H7 (cell line): ENCODE results near the gene CACNB1. TPM values are rescaled to one million over a fixed set of nuclear protein-coding genes. Genes with fewer than 3 reads are reported as not detected.

Experiments
- DNase-seq: peaks from one replicate; pipeline ENCODE4 v3.0.0; 2012
- H3K27me3 ChIP-seq: 2 replicates; pipeline ENCODE4 v1.6.0; 2011; ENCODE audit warnings: mild to moderate bottlenecking, low read length; ENCODE audit not compliant: control insufficient read depth, insufficient read depth
- H3K36me3 ChIP-seq: replicated peaks from 2 replicates; pipeline ENCODE4 v1.5.1; 2011; ENCODE audit warnings: low read length; ENCODE audit not compliant: control insufficient read depth, insufficient read depth
- H3K4me3 ChIP-seq: 2 replicates; pipeline ENCODE4 v1.5.1; 2011; ENCODE audit warnings: low read depth, mild to moderate bottlenecking, control low read depth, low read length, moderate library complexity; ENCODE audit not compliant: insufficient read depth
- total RNA-seq: library from RNA; depleted of rRNA; stranded (reverse); fragments of >200 nt; shearing (Covaris generic); gene quantifications from 2 replicates; pipeline ENCODE4 v1.2.3, GENCODE V29; 2014; rRNA removed

The CACNB1 gene
- 3.8 and 9.1 TPM in 2 replicates for total RNA-seq

- Histone ChIP-seq H3K4me3 (peak within 1 kb of the TSS; percentile 88), H3K36me3 (peaks cover 24% of the 10 kb centered on the region), H3K27me3 (no peaks in the 10 kb centered on the region)
- peak; percentile 99 for DNase-seq
These were observed at the start of gene CACNB1 for GRCh38 chr17:39197380-39198185. CACNB1 (minus strand) TSS chr17:39197669; CDS start chr17:39197495, 174 bp downstream.

DNA sequence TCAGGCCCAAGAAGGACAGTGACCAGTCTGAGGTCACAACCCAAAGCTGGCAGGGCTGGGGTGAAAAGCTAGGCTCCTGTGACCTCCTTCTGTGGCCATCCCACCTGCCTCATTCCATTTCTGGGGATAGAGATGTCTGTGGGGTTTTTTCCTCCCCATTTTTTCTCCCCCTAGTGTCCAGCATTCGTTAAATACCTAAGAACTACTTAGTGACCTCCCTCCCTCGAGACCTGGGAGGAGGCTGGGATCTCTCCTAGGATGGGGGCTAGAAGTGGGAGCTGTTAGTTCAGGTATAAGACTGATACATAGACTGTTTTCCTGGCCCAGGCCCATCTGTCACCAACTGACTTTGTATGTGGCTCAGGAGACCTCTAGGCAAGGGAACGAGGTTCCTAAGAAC, 48.8 kb upstream of the CACNB1 start:
- Histone ChIP-seq H3K36me3 (no peaks in the 10 kb centered on the region), H3K4me3 (no peak overlapping the region), H3K27me3 (no peaks in the 10 kb centered on the region)
- peak; percentile 44 for DNase-seq

DNA sequence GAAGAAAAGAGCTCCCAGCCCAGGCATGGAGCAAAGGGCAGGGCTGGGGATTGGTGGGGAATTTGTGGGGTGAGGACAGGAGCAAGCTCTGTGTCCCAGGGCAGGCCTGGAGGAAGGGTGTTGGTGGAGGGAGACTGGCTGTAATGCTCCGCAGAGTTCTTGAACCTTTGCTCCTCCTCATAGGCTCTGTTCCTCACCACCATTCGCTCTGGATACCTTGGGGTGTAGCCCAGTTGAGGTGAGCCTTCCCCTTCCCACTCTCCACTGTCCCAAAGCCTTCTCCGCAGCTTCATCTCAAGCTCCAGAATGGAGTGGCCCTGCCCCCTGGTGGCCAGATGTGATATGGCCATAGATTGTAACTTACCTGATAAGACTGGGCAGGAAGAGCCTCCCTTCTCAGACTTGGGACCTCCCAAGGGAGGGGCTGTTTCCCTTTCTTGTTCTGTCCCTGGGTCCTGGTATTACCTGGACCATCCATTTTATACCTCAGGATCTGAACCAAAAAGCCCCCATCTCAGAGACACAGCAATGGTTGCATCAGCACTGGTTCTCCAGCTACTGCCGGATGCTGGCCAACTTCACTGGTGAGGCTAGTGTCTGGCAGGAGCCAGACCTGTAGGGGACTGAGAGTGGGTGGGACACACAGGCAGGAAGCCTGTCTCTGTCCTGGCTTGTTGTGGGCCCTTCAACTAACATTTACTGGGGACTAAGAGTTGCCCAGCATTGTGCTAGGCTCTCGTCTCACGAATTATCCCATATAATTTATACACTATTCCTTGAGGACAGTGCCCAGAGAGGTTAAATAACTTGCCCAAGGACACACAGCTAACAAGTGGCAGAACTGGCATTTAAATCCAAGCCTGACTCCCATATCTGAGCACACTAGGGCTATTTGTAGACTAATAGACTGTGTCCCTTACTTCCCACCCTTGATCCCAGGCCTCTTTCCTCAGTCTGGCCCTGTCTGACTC, 47.4 kb upstream of the CACNB1 start:
- H3K4me3 ChIP-seq: no peak overlapping the region
- DNase-seq: peak; percentile 90
- no peaks in the 10 kb centered on the region for H3K36me3 ChIP-seq
- no peaks in the 10 kb centered on the region for H3K27me3 ChIP-seq

DNA sequence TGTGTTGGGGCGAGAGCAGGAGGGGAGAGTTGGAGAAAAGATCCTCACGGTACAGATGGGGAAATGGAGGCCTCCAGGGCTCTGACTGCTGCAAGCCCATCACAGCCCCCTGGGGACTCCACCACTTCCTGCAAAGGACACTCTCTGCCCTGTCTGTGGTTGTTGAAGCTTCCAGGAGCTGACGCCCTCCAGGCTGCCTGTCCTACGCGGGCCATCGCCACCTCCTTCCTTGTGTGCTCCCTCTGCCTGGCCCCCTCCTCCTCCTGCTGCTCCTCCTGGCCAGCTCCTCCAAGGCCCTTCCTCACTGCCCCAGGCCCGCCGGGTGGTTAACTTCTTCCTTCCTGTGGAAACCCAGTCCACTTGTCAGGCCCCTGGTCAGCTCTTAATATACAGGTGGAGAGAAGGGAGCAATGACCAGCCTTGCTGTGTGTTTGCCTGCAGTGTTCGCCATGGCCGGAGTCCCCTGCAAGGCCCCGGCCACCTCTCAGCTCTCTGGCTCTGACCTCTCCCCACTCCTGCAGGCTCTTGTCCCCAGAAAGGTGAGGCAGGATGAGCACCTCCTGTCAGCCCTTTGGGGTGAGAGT, 46.6 kb upstream of the CACNB1 start:
- Histone ChIP-seq H3K4me3 (no peak overlapping the region), H3K27me3 (no peaks in the 10 kb centered on the region), H3K36me3 (no peaks in the 10 kb centered on the region)
- DNase-seq: peak; percentile 37

DNA sequence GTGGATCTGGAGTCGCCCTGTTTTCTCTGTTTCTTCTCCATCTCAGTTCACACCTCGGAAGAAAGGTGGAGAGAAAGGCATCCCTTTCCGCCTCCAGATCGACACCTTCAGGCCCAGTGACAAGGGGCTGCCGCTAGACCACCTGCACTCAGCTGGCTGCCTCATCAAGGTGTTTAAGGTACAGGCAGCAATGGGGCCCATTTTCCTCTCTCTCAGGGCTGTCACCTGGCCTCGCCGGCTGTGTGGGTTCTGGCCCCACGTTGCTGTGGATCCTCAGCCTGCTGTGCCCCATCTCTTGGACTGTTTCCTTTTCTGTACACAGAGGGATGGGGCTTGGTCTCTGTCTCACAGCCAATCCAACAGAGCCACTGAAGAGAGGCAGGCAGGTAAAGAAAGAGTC, 45.7 kb upstream of the CACNB1 start:
- no peak overlapping the region for H3K4me3 ChIP-seq
- no peaks in the 10 kb centered on the region for H3K27me3 ChIP-seq
- no peak for DNase-seq
- no peaks in the 10 kb centered on the region for H3K36me3 ChIP-seq

GRCh38 chr17:39240631-39241030, 43.2 kb upstream of the CACNB1 start:
- H3K27me3 ChIP-seq: no peaks in the 10 kb centered on the region
- no peaks in the 10 kb centered on the region for H3K36me3 ChIP-seq
- DNase-seq: no peak
- H3K4me3 ChIP-seq: no peak overlapping the region

DNA sequence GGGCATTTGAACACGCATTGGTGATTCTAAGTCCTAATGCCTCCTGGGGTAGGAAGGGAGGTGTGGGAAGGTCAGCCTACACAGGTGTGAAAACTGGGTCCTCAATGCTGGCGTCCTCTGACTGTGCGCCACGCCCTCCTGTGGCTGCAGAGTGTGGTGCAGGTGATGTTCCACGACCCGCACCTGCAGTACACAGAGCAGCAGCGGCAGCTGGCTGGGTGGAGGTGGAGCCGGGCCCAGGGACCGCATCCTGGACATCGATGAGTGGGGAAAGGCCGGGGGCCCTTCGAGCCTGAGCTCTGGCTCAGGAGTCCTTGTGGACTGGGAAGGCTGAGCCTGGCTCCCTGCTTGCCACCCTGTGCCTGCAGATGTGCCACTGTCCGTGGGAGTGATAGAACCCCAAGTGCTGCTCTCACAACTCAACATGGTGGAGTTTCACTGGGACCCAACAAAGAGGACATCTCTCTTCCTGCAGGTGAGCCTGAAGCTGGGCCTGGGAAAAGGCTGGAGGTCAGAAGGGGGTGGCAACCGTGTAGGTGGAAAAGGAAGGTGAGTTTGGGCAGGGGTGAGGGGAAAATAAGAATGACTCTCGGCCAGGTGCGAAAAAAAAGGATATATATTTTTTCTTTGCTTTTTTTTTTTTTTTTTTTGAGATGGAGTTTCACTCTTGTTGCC, 42.3 kb upstream of the CACNB1 start:
- DNase-seq: peak; percentile 94
- H3K36me3 ChIP-seq: no peaks in the 10 kb centered on the region
- no peak overlapping the region for H3K4me3 ChIP-seq
- no peaks in the 10 kb centered on the region for H3K27me3 ChIP-seq

DNA sequence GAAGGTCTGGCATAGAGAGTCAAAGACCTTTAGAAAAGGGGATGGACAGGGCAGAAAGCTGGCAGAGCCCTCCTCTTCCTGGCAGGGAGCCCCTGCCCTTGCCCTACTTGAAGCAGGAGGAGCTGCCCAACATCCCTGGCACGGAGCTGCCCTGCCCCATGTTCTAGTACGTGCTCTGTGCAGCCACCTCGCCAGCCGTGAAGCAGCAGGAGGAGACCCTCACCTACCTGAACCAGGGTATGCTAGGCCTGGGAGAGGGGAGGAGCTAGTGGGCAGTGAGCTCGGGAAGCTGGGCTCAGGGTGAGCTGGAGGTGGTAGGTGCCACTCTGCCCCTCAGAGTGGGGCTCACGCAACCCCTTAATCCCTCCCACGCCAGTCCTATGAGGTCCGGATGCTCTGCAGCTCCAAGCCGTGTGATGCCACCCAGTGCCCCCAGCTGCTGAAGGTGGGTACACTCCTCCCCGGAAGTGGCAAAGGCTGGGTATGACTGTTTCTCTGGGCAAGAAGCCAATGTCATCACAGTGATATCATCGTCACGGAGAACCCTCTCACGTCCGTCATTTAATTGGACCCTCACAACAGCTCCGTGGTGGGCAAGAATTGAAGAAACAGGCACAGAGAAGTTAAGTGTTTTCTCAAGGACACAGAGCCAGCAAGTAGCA, 41.0 kb upstream of the CACNB1 start:
- Histone ChIP-seq H3K27me3 (no peaks in the 10 kb centered on the region), H3K36me3 (no peaks in the 10 kb centered on the region), H3K4me3 (no peak overlapping the region)
- DNase-seq: peak; percentile 42

DNA sequence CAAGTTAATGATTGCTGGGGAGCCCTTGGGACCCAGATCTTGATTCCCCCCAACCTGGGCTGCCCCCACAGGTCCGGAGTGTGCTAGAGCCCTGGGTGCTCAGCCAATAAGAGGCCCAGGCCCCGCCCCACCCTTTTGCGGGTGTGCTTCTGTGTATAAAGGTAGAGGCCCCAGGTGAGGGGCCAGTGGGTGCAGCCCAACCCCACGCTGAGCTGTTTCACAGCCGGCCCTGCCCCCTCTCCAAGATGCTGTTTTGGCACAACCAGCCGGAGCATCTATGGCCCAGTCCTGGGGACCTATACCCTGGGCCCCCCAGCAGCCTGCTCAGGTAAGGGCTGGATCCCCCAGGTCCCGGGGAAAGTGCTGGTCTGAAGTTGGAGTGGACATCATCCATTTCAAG, 40.1 kb upstream of the CACNB1 start:
- Histone ChIP-seq H3K4me3 (no peak overlapping the region), H3K27me3 (no peaks in the 10 kb centered on the region), H3K36me3 (no peaks in the 10 kb centered on the region)
- no peak for DNase-seq

- Histone ChIP-seq H3K36me3 (no peaks in the 10 kb centered on the region), H3K4me3 (no peak overlapping the region), H3K27me3 (no peaks in the 10 kb centered on the region)
- DNase-seq: no peak
These were observed 39.5 kb upstream of the CACNB1 start for GRCh38 chr17:39236981-39237441.

GRCh38 chr17:39236450-39236927, 39.0 kb upstream of the CACNB1 start:
- no peak overlapping the region for H3K4me3 ChIP-seq
- 0 out of 2 replicates have a peak, but pooled peaks cover 2% of the 10 kb centered on the region for H3K27me3 ChIP-seq
- no peak for DNase-seq
- no peaks in the 10 kb centered on the region for H3K36me3 ChIP-seq

DNA sequence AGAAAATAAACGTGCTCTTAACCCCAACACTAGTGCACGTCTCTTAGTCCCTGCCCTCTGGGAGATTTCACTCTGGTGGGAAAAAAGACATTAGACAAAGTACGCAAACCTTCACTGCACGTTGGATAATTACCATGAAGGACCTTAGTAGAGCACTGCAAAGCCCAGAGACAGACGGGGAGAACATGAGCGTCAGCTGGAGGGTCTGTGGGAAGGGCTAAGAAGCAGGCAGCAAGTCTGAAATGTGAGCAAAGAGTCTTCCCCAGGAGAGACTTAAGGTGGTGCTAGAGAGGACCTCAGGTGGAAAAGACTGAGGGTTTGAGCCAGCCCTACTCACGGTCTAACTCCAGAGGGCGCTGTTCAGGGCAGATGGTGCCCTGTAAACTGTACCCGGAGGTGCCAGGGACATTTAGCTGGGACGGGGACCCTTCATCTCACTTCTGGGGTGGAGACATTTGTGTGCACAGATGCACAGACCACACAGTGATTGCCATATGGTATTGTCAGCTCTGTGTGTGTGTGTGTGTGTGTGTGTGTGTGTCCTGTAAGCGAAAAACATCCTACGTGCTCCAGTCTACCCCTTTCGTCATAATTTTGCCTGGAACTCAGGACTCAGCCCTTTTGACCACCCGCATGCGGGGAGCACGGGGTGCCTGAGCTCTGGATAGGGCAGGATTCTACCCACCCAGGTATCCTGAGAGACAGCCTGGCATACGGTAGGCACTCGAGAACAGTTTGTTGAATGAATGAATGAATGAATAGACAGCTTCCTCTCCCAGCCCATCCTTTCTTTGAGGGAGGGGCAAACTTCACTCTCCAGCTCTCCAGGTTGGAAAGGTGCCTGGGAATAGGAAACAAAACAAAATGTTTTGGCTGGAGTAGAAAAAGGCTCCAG, 38.3 kb upstream of the CACNB1 start:
- Histone ChIP-seq H3K27me3 (0 out of 2 replicates have a peak, but pooled peaks cover 2% of the 10 kb centered on the region), H3K4me3 (no peak overlapping the region), H3K36me3 (no peaks in the 10 kb centered on the region)
- peak; percentile 93 for DNase-seq
